ENCODE results near the gene WNT7B. TPM values are rescaled to one million over a fixed set of nuclear protein-coding genes. Genes with fewer than 3 reads are reported as not detected.
A peak's percentile ranks its signal among the peaks of the same experiment; 100 is the strongest.

Gene WNT7B
- total and polyA plus RNA-seq, 8 donors = 0.06 to 2.0 TPM; not detected in 6

GRCh38 chr22:45897736-45898135 lies 79.2 kb downstream of the WNT7B start:
- H3K27ac ChIP-seq = no peak overlapping the region

GRCh38 chr22:45896964-45897538 lies 79.9 kb downstream of the WNT7B start:
- Histone ChIP-seq H3K27me3 (peaks cover 0 to 76% (median 5%) of the 10 kb centered on the region in 3 donors), H3K4me3 (no peak overlapping the region), H3K36me3 (no peaks in the 10 kb centered on the region), H3K9me3 (no peaks in the 10 kb centered on the region), H3K27ac (no peak overlapping the region), H3K4me1 (peaks cover 0 to 7% (median 0%) of the 10 kb centered on the region in 4 donors)
- intact Hi-C loops (cut with DNase I; ENCODE audit: low total_unique reads) = no loop called here
- no peak for TF ChIP-seq EP300 (IDR thresholded peaks at IDR 0.05)
- no peak for TF ChIP-seq POLR2AphosphoS5 (IDR thresholded peaks at IDR 0.05)
- no peak for TF ChIP-seq CTCF (IDR thresholded peaks at IDR 0.05)
- no peak for TF ChIP-seq POLR2A (IDR thresholded peaks at IDR 0.05)
- DNase-seq = no peak
- WGBS, 5 donors = 62 to 80% (median 70%) methylated on average over 2 to 5 of the region's 5 CpGs

More at GRCh38 chr22:45897736-45898135, 79.2 kb downstream of the WNT7B start:
- H3K9me3 ChIP-seq = no peaks in the 10 kb centered on the region
- DNase-seq = no peak
- peaks cover 0 to 7% (median 0%) of the 10 kb centered on the region in 4 donors for H3K4me1 ChIP-seq
- no peak for TF ChIP-seq POLR2A (IDR thresholded peaks at IDR 0.05)
- TF ChIP-seq CTCF (IDR thresholded peaks at IDR 0.05) = no peak
- no peak for TF ChIP-seq EP300 (IDR thresholded peaks at IDR 0.05)
- TF ChIP-seq POLR2AphosphoS5 (IDR thresholded peaks at IDR 0.05) = no peak
- intact Hi-C loops (cut with DNase I; ENCODE audit: low total_unique reads) = no loop called here
- H3K27me3 ChIP-seq = peaks cover 0 to 76% (median 0%) of the 10 kb centered on the region in 3 donors
- no peaks in the 10 kb centered on the region for H3K36me3 ChIP-seq
- H3K4me3 ChIP-seq = no peak overlapping the region
- 78 to 88% (median 88%) methylated on average over 6 of the region's 6 CpGs for WGBS, 5 donors

DNA sequence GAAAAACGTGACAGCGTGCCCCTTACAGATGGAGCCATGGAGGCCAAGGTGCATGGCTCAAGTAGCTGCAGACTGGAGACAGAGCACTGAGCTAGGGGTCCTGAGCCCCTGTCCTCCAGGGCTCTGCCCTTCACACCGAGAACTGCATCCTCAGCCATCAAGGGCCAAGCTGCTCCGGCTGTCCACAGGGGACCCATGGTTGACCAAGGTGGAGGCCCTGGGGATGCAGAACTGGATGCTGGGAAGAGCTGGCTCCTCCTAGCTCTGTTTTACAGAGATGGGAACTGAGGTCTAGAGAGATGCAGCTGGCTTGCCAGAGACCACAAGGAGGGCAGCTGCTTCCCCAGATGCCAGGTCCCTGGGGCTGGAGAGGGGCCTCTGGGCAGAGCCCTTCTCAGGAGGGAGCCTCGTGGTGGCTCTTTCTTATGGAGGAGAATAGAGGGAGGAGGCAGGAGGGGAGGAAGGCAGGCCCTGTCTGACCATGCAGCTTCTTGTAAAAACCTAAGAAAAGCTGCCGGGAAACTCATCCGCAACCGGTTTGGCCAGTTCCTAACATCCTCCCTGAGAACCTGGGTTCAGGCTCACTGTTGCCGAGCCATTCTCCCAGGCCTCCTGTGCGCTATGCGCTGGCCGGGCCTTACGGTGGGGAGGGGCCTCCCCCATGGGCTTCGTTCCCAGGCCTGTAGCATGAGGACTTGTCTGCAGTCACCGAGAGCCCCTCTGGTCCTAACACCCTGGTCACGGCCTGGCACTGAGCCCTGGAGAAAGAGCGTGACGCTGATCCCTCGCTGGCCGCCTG lies 80.6 kb downstream of the WNT7B start:
- no peak overlapping the region for H3K4me3 ChIP-seq
- peaks cover 0 to 81% (median 12%) of the 10 kb centered on the region in 3 donors for H3K27me3 ChIP-seq
- peaks cover 0 to 7% (median 0%) of the 10 kb centered on the region in 4 donors for H3K4me1 ChIP-seq
- 41 to 55% (median 49%) methylated on average over 11 to 20 of the region's 20 CpGs for WGBS, 5 donors
- DNase-seq = peak in 1 of 2 donors; percentile 80
- H3K27ac ChIP-seq = no peak overlapping the region
- no peaks in the 10 kb centered on the region for H3K36me3 ChIP-seq
- H3K9me3 ChIP-seq = no peaks in the 10 kb centered on the region
- TF ChIP-seq EP300 (IDR thresholded peaks at IDR 0.05) (no peak), POLR2A (IDR thresholded peaks at IDR 0.05) (no peak), POLR2AphosphoS5 (IDR thresholded peaks at IDR 0.05) (no peak), CTCF (IDR thresholded peaks at IDR 0.05) (no peak)
- intact Hi-C loops (cut with DNase I; ENCODE audit: low total_unique reads) = no loop called here

DNA sequence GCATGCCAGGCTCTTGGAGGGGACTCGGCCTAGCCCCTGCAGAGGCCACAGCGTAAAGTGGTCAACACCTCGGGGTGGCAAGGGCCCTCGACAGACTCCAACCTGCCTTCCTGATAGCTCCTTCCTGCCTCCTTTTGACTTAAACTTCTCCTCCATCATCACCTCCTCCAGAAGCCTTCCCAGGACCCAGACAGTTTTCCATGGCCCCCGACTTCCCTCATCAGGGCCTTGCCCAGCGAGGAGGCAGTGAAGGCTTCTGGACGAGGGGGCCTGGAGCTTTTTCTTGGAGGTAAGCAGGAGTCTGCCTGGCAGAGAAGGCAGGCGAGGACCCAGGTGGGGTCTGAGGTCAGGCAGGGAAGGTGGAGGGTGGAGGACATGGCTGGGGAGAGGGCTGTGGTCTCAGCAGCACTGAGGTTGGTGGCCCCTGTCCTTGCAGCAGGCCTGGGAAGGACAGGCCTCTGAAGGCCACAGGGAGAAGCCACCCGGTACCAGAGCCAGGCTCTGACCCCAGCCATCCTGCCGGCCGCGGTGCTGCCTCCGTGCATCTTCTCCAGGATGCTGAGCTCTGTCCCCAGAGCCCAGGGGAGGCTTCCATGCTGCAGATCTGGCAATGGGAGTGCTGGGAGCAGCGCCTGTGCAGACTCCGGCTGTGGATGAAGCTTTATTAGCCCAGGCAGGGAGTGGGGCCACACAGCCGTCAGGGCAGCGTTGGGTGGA lies 81.4 kb downstream of the WNT7B start:
- H3K9me3 ChIP-seq = no peaks in the 10 kb centered on the region
- 87 to 93% (median 92%) methylated on average over 12 to 17 of the region's 17 CpGs for WGBS, 5 donors

More for the DNA sequence above, 81.4 kb downstream of the WNT7B start:
- Histone ChIP-seq H3K27me3 (peaks cover 0 to 84% (median 12%) of the 10 kb centered on the region in 3 donors), H3K4me3 (no peak overlapping the region), H3K27ac (no peak overlapping the region), H3K4me1 (peaks cover 0 to 7% (median 0%) of the 10 kb centered on the region in 4 donors), H3K36me3 (no peaks in the 10 kb centered on the region)
- no peak for DNase-seq
- TF ChIP-seq EP300 (IDR thresholded peaks at IDR 0.05) (no peak), CTCF (IDR thresholded peaks at IDR 0.05) (no peak), POLR2AphosphoS5 (IDR thresholded peaks at IDR 0.05) (no peak), POLR2A (IDR thresholded peaks at IDR 0.05) (no peak)
- intact Hi-C loops (cut with DNase I; ENCODE audit: low total_unique reads) = no loop called here

Measured in stomach (tissue), 9 donors.